Mesenteric fat pad (tissue), 1 donor: Measurements from ENCODE around the gene MORC1. TPM values are rescaled to one million over a fixed set of nuclear protein-coding genes. Genes with fewer than 3 reads are reported as not detected.

Source experiments
- DNase-seq: peaks from one replicate; pipeline ENCODE4 v3.0.0-alpha.2; 2020; ENCODE audit warnings: low spot score
- total RNA-seq: library from RNA; stranded (reverse); fragmentation: NEBNext Ultra II Directional; extraction: Animal tissue kit (Norgen Biotek cat#: 25700); gene quantifications from one replicate; pipeline ENCODE4 v1.2.1, GENCODE V29; 2021
- donor health status: DM: yes; HTN: yes; CAD: no.

Gene MORC1
- total RNA-seq, 1 donor from 2014 or later = not detected

DNA sequence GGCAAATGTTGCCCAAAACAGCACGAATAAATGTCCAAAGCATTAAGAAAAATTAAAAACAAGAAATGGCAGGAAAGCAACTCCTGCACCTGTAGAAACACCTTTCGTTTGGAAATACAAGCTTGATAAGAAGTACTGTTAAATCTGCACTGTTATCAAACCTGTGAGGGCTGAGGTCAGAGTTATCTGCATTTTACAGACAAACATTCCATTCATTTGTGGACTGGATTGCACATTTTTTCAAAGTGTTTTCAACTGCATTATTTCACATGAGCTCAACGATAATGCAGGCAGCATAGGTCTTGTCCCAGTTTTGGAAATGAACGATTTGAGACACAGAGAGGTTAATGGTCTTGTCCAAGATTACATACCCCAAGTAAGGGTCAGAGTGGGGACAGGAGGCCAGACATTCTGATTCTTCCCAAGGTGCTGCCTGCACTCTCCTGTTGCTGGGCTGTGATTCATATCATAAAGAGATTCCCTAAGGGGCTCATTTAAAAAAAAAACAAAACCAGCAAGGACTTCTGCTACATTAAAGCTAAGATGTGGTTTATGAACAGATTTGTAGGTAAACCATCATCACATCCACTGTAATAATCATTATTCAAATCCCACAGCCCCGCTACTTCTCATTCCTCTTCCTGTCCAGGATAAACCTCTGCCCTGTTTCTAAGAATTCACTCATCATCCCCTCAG lies 177.2 kb downstream of the MORC1 start:
- DNase-seq = no peak

DNA sequence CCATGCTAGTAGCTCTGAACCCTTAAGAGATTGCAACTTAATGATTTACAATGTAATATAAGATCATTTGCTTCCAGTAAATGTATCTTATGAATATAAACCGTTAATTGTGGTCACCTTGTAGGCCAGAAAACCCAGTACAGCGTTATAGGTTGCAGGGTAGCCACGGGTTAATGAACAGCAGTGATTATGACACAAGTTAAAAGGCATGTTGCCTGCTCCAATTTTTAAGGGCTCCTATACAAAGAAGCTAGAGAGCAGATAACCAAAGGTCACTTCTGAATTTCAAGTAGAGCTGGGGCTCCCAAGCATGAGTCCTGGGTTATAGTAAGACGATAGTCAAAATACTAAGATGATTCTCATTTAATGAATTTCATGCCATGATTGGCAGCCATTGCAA lies 177.8 kb downstream of the MORC1 start:
- DNase-seq = no peak

GRCh38 chr3:108936924-108937689 lies 180.8 kb downstream of the MORC1 start:
- DNase-seq = no peak

DNA sequence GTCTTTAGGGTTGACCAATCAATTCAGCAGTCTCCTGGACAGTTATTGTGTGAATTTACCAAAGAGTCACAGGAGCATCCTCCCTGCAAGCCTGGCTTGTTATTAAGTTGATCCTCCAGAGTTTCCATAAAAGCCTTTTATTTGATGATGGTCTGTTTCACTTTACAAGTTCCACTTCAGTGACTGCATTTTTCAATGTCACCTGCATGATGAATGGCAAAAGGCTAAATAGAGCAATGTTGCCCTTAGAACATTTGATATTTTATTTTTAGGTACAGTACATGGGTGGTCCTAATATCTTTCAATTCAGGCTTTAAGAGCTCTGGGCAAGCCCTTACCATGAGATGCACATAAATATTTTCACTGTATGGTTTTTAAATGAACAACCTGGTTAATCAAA lies 186.9 kb downstream of the MORC1 start:
- DNase-seq = no peak

- no peak for DNase-seq
Measured at GRCh38 chr3:108918866-108919265, 199.1 kb downstream of the MORC1 start.

GRCh38 chr3:108914774-108915641 lies 202.9 kb downstream of the MORC1 start:
- DNase-seq = no peak

- no peak for DNase-seq
Measured at GRCh38 chr3:108909799-108910198, 208.1 kb downstream of the MORC1 start.

Other genes with a start within 250 kb of the MORC1 start
- gene GUCA1C, start 164.3 kb downstream of the MORC1 start, total RNA-seq = not detected
- not detected for gene C3orf85, start 18.6 kb upstream of the MORC1 start, total RNA-seq
- gene DPPA2, start 198.4 kb upstream of the MORC1 start, total RNA-seq = not detected
- gene DPPA4, start 219.4 kb upstream of the MORC1 start, total RNA-seq = not detected